ENCODE measurements around the gene ADRA2C. TPM values are rescaled to one million over a fixed set of nuclear protein-coding genes. Genes with fewer than 3 reads are reported as not detected.

The ADRA2C gene
- polyA plus RNA-seq, 2 of the 4 experiments (the other 2 are of a cell fraction), result 1.9 to 4.1 TPM

GRCh38 chr4:3805026-3805425, 38.8 kb downstream of the ADRA2C start:
- H3K27ac ChIP-seq, result no peak overlapping the region
- TF ChIP-seq EP300 (IDR thresholded peaks at IDR 0.05) (no peak), PBX3 (IDR thresholded peaks at IDR 0.05) (no peak), ZNF302 (CRISPR knock-in tag; IDR thresholded peaks at IDR 0.05) (no peak), POLR2A (IDR thresholded peaks at IDR 0.05; ENCODE audit: low read length) (no peak), EHMT2 (IDR thresholded peaks at IDR 0.05; ENCODE audit: low read depth) (no peak), CHD2 (IDR thresholded peaks at IDR 0.05; ENCODE audit: low read length, partially characterized antibody) (no peak), HDAC2 (IDR thresholded peaks at IDR 0.05) (no peak), BHLHE40 (IDR thresholded peaks at IDR 0.05; ENCODE audit: low read depth, low read length) (no peak), CHD4 (IDR thresholded peaks at IDR 0.05; ENCODE audit: borderline replicate concordance) (no peak), HOXB13 (CRISPR knock-in tag; IDR thresholded peaks at IDR 0.05; ENCODE audit: low read depth) (no peak), NPAS2 (CRISPR knock-in tag; IDR thresholded peaks at IDR 0.05; ENCODE audit: borderline replicate concordance) (no peak), RCOR1 (IDR thresholded peaks at IDR 0.05; ENCODE audit: low read depth, low read length) (no peak), ELK1 (IDR thresholded peaks at IDR 0.05; ENCODE audit: low read depth, low read length) (no peak), FOSB (CRISPR knock-in tag; IDR thresholded peaks at IDR 0.05) (no peak), RNF2 (IDR thresholded peaks at IDR 0.05; ENCODE audit: borderline replicate concordance, low read depth) (no peak), CBX2 (IDR thresholded peaks at IDR 0.05; ENCODE audit: borderline replicate concordance, low read depth) (no peak), ZFP36 (IDR thresholded peaks at IDR 0.05; ENCODE audit: borderline replicate concordance, partially characterized antibody) (no peak), RAD21 (conservative IDR thresholded peaks at IDR 0.05 in 1 of 2, IDR thresholded peaks at IDR 0.05 in 1 of 2) (no peak), REST (IDR thresholded peaks at IDR 0.05) (no peak), SMC3 (IDR thresholded peaks at IDR 0.05) (no peak)
- H3K4me3 ChIP-seq, result no peak overlapping the region
- DNase-seq (ENCODE audit: low read depth in 1 of 2, low spot score in 1 of 2) (no peak), ATAC-seq (no peak), FAIRE-seq (no peak)
- no peak overlapping the region for H3K4me2 ChIP-seq
- ChIA-PET POLR2A (no interaction called here), CTCF (no interaction called here)
- WGBS (ENCODE audit: missing lambda C conversion rate), result 52% methylated on average over 5 of the region's 8 CpGs
- H3K4me1 ChIP-seq, result no peaks in the 10 kb centered on the region
- no peaks in the 10 kb centered on the region for H3K9me3 ChIP-seq

GRCh38 chr4:3805731-3806130, 39.5 kb downstream of the ADRA2C start:
- TF ChIP-seq NFE2L2 (conservative IDR thresholded peaks at IDR 0.05; ENCODE audit: low read length), result no peak
- TF ChIP-seq TP53 (CRISPR knock-in tag; IDR thresholded peaks at IDR 0.05), result no peak
- TF ChIP-seq JUN (IDR thresholded peaks at IDR 0.05), result no peak
- TF ChIP-seq KDM5A (IDR thresholded peaks at IDR 0.05), result no peak
- TF ChIP-seq KDM1A (IDR thresholded peaks at IDR 0.05; ENCODE audit: low read depth), result no peak
- no peak for TF ChIP-seq RARB (CRISPR knock-in tag; IDR thresholded peaks at IDR 0.05)
- TF ChIP-seq E2F6 (IDR thresholded peaks at IDR 0.05; ENCODE audit: borderline replicate concordance, low read depth), result no peak
- no peak for TF ChIP-seq CHD2 (IDR thresholded peaks at IDR 0.05; ENCODE audit: low read length, partially characterized antibody)
- ATAC-seq, result no peak
- FAIRE-seq, result no peak
- 33% methylated on average over 5 of the region's 11 CpGs for WGBS (ENCODE audit: missing lambda C conversion rate)
- Histone ChIP-seq H3K4me1 (no peaks in the 10 kb centered on the region), H3K4me3 (no peak overlapping the region), H3K4me2 (no peak overlapping the region), H3K9me3 (no peaks in the 10 kb centered on the region), H3K27ac (no peak overlapping the region)
- ChIA-PET POLR2A (no interaction called here), CTCF (no interaction called here)
- no peak for DNase-seq (ENCODE audit: low read depth in 1 of 2, low spot score in 1 of 2)
